ENCODE measurements around the gene KSR2. TPM values are rescaled to one million over a fixed set of nuclear protein-coding genes. Genes with fewer than 3 reads are reported as not detected.

KSR2 gene
- total and polyA plus RNA-seq, 2 donors (not counting 3 experiments of a cell fraction or from before 2014, with no cell fraction given): 2.1 to 5.2 TPM

DNA sequence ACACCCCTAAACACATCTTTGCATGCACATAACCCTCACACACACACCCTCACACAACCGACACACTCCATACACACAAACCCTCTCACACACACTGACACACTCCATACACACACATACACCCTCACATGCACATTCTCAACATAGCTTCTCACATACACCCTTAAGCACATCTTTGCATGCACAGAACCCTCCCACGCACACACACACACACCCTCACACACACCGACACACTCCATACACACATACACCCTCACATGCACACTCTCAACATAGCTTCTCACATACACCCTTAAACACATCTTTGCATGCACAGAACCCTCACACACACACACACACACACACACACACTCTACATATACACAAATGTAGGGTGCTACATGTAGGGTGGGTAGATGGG lies 534.9 kb downstream of the KSR2 start:
- no peak for TF ChIP-seq MYC (IDR thresholded peaks at IDR 0.05; ENCODE audit: low read depth, low read length)
- no peak for TF ChIP-seq MAX (IDR thresholded peaks at IDR 0.05; ENCODE audit: insufficient read depth, insufficient read length)
- no peak overlapping the region for H3K9ac ChIP-seq (replicated peaks; ENCODE audit: extremely low read depth, insufficient read depth, low read length)
- H3K27ac ChIP-seq (ENCODE audit: insufficient read depth, low read depth, low read length): no peak overlapping the region
- H3K4me1 ChIP-seq (ENCODE audit: control insufficient read depth, extremely low read depth, insufficient read depth, low read length): no peaks in the 10 kb centered on the region
- FAIRE-seq (no peak), DNase-seq (ENCODE audit: low read depth, low spot score) (no peak)
- no peak overlapping the region for H3K4me2 ChIP-seq (ENCODE audit: insufficient read depth, low read length)
- dilution Hi-C loops (cut with MboI; ENCODE audit: extremely low pct_ligation_motif_present, low sequenced_read_pairs) (no loop called here), intact Hi-C loops (cut with micrococcal nuclease) (no loop called here)
- no peaks in the 10 kb centered on the region for H3K9me1 ChIP-seq (replicated peaks; ENCODE audit: control insufficient read depth, extremely low read depth, insufficient read depth, low read length)
- H3K27me3 ChIP-seq (ENCODE audit: control insufficient read depth in 2 of 2, insufficient read depth in 2 of 2, low read length in 2 of 2): no peaks in the 10 kb centered on the region
- no peak overlapping the region for H3K4me3 ChIP-seq (replicated peaks in 1 of 3; ENCODE audit: insufficient read depth in 1 of 3, low read depth in 1 of 3, low read length in 3 of 3)
- no peak overlapping the region for H2AFZ ChIP-seq (ENCODE audit: low read depth, low read length)
- no peaks in the 10 kb centered on the region for H3K79me2 ChIP-seq (ENCODE audit: control insufficient read depth, insufficient read depth, low read length)
- no peaks in the 10 kb centered on the region for H4K20me1 ChIP-seq (replicated peaks; ENCODE audit: control insufficient read depth, extremely low read depth, insufficient read depth, low read length)
- H3K9me3 ChIP-seq (replicated peaks; ENCODE audit: control insufficient read depth, insufficient read depth, low read length): no peaks in the 10 kb centered on the region
- CTCF ChIA-PET: no interaction called here
- H3K36me3 ChIP-seq (ENCODE audit: control insufficient read depth in 2 of 2, extremely low read depth in 1 of 2, insufficient read depth in 2 of 2, low read length in 2 of 2): no peaks in the 10 kb centered on the region
- no TSS peak for BruUV-seq (replicated peaks)
- POLR2A ChIA-PET: no interaction called here

DNA sequence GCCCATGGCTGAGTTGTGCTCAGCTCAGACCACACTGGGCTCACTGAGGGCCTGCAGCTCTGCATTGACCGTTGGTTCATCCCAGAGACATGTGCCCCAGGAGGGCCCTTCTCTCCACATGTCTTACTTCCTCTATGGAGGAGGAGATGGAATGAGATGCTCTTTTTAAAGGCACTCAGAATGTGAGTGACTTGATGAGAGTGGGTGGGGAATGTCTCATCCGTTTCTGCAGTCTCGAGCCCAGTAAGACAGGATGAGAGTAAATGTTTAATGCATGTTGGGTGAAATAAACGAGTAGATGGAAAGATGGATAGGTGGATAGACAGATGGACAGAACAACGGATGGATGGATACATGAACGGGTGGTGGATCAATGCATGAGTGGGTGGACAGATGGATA lies 538.5 kb downstream of the KSR2 start:
- Histone ChIP-seq H3K9me3 (replicated peaks; ENCODE audit: control insufficient read depth, insufficient read depth, low read length) (no peaks in the 10 kb centered on the region), H3K27me3 (ENCODE audit: control insufficient read depth in 2 of 2, insufficient read depth in 2 of 2, low read length in 2 of 2) (no peaks in the 10 kb centered on the region), H3K36me3 (ENCODE audit: control insufficient read depth in 2 of 2, extremely low read depth in 1 of 2, insufficient read depth in 2 of 2, low read length in 2 of 2) (no peaks in the 10 kb centered on the region), H3K79me2 (ENCODE audit: control insufficient read depth, insufficient read depth, low read length) (no peaks in the 10 kb centered on the region), H3K9ac (replicated peaks; ENCODE audit: extremely low read depth, insufficient read depth, low read length) (no peak overlapping the region), H3K27ac (ENCODE audit: insufficient read depth, low read depth, low read length) (no peak overlapping the region), H3K4me2 (ENCODE audit: insufficient read depth, low read length) (no peak overlapping the region), H3K9me1 (replicated peaks; ENCODE audit: control insufficient read depth, extremely low read depth, insufficient read depth, low read length) (no peaks in the 10 kb centered on the region), H2AFZ (ENCODE audit: low read depth, low read length) (no peak overlapping the region), H3K4me3 (replicated peaks in 1 of 3; ENCODE audit: insufficient read depth in 1 of 3, low read depth in 1 of 3, low read length in 3 of 3) (no peak overlapping the region), H3K4me1 (ENCODE audit: control insufficient read depth, extremely low read depth, insufficient read depth, low read length) (no peaks in the 10 kb centered on the region), H4K20me1 (replicated peaks; ENCODE audit: control insufficient read depth, extremely low read depth, insufficient read depth, low read length) (no peaks in the 10 kb centered on the region)
- dilution Hi-C loops (cut with MboI; ENCODE audit: extremely low pct_ligation_motif_present, low sequenced_read_pairs) (no loop called here), intact Hi-C loops (cut with micrococcal nuclease) (no loop called here)
- FAIRE-seq (no peak), DNase-seq (ENCODE audit: low read depth, low spot score) (no peak)
- ChIA-PET CTCF (interaction anchor here (1.4 kb wide), 1 partner anchor 9 kb away, joined by 3 read pairs; no protein-coding TSS in a partner anchor), POLR2A (no interaction called here)
- BruUV-seq (replicated peaks): no TSS peak
- TF ChIP-seq FOS (IDR thresholded peaks at IDR 0.05; ENCODE audit: borderline replicate concordance, insufficient read depth, low read length): no peak
- TF ChIP-seq JUN (IDR thresholded peaks at IDR 0.05; ENCODE audit: borderline replicate concordance, insufficient read depth, insufficient read length, low read depth): no peak

Data from endothelial cell of umbilical vein (primary cell).